GM21390 (cell line): ENCODE measurements around the gene GOT2.
A peak's percentile ranks its signal among the peaks of the same experiment; 100 is the strongest.
"Not testable (repeated sequence)": the region's sequence is repeated elsewhere in the genome, so short reads cannot be mapped to it uniquely, and the experiment has no call there.

Source experiments
- ATAC-seq: cut with Tn5 transposase; IDR thresholded peaks from one replicate; pipeline ENCODE4 v1.9.1; 2021; ENCODE audit not compliant: unreplicated experiment

Gene GOT2

DNA sequence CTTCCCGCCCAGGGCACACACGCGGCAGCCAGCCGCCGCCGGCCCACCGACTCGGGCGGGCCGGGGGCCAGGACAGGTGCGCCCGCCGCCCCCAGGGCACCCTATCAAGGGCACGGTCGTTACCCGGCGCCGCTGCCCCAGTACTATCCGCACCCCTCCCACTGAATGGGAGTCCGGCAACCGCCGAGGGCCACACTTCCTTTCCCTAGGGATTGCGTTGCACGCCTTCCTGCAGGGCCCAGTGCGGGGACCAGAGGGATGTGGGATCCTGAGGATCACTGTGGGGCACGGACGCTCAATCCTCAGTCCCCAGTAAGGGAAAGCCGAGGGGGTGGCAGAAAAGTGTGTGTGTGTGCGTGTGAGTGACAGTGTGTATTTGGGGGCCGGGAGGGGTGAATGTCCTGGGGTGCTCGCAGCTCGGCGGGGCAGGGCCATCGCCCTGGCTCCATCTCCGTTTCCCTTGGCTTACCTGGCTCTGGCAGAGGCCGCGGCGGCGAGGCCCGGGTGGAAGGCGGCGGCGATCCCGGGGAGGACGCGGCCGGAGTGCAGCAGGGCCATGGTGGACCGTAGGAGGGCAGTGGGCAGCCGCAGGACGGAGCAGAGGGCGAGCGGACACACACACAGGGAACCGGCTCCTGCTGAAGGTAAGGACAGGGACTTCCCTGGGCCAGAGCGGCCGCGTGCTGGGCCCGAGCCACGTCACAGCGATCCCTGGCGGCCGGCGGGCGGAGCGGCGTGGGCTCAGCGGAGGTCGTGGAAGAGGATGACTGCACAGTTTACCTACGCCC lies at the start of gene GOT2:
Gene GOT2 (minus strand): TSS at position 646 of the 788 bp plus-strand sequence. CDS start 88 bp downstream, at position 558.
- peak; percentile 92 for ATAC-seq

DNA sequence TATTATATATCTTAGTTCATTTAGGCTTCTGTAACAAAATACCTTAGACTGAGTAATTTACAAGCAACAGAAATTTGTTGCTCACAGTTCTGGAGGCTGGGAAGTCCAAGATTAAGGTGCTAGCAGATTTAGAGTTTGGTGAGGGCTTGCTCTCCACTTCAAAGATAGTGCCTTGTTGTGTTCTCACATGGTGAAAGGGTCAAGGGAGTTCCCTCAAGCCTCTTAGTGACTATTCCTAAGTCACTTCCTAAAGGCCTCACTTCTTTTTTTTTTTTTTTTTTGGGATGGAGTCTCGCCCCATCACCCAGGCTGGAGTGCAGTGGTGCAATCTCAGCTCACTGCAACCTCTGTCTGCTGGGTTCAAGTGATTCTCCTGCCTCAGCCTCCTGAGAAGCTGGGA lies 45.2 kb upstream of the GOT2 start:
- ATAC-seq = not testable (repeated sequence)

DNA sequence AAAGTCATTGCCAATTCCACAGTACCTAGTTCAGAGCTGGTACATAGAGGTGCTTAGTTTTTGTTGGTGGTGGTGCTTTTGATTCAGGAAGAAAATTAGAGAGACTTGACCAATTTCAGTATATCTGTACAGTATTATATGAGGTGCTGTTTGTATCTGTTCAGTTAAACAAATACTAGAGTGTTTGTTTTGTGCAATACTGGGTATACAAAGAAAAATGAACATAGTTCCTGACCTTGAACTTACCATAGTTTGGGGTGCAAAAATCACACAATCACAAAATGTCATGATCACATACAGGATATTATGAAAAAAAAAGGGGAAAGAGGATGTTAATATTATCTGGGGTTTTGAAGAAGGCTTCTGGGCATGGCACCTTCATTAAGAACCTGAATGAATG lies 39.8 kb upstream of the GOT2 start:
- no peak for ATAC-seq

DNA sequence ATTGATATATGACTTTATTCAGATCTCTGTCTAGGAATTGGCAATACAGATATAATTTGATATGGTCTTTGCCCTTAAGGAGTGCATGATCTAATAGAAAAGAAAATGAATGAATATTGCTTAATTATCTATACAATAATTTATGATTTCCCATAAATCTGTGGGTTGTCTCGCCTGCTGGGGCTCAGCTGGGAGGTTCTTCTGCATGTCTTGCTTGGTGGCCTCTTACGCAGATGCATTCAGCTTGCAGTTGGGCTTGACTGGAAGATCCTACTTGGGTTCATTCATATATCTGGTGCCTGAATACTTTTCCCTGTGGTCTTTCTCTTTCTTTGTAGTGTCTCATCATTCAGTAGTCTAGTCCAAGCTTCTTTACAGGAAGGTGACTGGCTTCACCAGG lies 34.0 kb upstream of the GOT2 start:
- ATAC-seq = no peak

DNA sequence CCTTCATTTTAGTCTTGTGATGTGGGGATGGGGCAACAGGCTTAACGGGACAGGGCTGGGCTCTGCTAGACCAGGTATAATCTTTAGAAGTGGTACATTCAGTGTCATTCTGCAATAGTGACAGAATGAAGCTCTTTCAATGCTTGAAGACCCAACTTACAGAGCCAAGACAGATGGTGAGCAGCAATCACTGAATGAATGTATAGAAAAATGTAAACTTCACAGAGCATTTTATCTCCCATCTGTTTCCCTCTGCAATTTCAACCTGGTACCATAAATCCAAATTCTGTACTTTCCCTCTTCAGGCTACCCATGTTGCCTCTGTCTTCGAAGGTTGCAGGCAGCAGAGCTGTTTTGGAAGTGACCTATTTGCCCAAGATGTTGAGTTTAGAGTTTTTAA lies 33.5 kb upstream of the GOT2 start:
- ATAC-seq = no peak

DNA sequence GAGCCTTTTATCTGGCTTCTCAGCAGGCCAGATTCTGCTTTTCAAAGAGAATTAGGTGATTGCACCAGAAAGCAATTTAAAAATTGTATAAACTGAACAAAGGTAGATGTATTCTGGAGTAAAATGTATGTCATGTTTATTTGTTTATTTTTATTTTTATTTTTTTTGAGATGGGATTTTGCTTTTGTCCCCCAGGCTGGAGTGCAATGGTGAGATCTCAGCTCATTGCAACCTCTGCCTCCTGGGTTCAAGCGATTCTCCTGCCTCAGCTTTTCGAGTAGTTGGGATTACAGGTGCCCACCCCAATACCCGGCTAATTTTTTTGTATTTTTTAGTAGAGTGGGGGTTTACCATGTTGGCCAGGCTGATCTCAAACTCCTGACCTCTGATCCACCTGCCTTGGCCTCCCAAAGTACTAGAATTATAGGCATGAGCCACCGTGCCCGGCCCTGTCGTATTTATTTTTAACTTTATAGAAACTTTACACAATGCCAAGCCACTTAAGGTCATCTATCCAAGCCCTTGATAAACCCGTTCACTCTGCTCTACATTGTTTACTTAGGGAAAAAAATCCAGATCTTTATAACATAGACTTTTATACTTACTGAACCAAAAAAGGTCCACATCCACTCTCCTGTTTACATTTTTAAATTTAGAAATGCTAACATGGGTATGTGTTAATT lies 22.7 kb upstream of the GOT2 start:
- no peak for ATAC-seq

DNA sequence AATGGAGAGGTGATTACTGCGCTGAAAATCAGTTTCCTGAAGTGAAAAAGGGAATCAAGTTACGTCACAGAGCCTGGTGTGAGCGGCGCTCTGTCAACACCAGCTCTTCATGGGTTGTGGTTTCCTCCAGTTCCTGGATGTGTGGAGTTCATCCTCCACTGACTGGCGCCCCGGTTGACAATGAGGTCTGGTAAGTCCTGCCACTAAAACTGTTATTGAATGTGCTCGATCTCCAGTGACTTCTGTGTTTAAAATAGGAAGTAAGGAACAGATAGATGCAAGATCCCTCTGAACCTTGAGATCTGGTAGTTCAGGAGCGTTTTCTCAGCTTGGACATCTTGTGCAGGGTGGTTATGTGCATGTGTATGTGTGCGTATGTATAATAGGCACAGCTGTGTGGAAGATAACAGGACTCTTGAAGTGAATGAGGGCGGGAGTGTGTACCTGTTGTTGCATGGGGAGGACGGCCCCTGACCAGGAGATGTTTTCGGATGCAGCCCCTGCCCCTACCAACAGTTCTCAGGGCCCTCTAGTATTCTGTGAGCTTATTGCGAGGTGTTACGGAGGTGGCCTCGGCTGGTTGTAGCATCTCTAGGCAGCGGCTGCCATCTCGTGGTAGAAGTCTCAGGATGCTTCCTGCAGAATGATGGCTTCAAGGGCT lies 22.0 kb upstream of the GOT2 start:
- ATAC-seq = peak; percentile 97

DNA sequence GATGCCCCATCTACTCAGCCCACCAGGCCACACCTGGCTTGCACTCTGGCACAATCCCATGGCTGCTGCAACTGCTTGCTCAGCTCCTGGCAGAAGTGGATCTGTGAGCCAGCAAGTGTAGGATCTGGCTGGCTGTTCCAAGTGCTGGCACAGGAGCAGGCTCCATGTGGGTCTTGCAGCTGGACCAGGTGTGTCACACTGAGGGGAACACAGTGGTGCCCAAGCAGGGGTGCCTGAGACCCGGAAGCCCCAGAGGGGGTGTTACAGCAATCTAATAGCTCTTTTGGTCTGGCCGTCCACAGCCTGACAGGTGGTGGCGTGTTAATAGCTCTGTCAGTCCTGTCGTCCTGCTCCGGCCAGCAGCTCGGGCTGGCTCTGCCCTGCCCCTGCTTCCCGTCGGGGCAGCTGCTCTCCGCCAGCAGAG lies 19.6 kb upstream of the GOT2 start:
- no peak for ATAC-seq

DNA sequence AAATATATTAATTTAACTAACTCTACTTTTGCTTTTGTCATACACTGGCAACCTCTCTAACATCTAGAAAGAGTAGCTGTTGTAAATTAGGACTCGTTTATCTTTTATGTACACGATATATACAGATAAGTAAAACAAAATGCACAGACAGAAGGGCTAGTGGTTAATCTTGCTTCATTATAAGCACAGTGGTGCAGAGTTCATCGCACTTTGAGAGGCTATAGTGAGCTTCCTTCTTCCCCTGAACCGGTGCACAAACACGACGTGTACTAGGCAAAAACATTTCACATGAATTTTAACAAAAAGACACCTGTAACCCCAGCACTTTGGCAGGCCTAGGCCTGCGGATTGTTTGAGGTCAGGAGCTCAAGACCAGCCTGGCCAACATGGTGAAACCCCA lies 10.4 kb upstream of the GOT2 start:
- no peak for ATAC-seq

DNA sequence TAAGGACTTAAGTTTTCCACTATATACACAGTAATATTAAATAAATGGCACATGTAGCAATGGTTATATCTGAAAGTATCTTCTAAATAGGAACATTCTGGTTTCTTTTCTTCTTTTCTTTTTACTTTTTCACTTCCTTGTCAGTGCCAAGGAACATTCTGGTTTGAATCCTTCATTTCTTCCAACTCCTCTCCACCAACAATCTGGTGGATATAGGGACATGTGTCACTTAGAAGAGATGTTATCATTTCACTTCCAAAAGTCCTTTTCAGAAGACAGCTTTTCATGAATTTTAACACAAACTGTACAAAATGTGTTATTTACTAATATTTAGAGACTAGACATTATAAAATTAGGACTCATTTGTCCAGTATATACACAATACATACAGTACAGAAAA lies 7.9 kb upstream of the GOT2 start:
- no peak for ATAC-seq

DNA sequence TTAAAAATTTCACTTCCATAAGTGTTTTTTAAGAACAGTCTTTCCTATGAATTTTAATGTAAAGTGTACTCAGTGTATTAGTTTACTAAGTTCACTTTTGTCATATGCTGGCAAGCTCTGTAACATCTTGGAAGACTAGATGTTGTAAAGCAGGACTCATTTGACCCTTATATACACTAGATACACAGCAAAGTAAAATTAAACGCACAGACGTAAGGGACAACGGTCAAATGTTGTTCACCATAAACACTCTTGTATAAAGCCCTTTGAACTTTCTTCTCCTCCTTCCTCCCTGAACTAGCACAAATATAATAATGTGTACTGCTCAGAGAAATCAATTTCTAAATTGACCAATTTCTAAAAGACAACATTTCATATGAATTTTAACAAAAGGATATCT lies 7.0 kb upstream of the GOT2 start:
- ATAC-seq = no peak

DNA sequence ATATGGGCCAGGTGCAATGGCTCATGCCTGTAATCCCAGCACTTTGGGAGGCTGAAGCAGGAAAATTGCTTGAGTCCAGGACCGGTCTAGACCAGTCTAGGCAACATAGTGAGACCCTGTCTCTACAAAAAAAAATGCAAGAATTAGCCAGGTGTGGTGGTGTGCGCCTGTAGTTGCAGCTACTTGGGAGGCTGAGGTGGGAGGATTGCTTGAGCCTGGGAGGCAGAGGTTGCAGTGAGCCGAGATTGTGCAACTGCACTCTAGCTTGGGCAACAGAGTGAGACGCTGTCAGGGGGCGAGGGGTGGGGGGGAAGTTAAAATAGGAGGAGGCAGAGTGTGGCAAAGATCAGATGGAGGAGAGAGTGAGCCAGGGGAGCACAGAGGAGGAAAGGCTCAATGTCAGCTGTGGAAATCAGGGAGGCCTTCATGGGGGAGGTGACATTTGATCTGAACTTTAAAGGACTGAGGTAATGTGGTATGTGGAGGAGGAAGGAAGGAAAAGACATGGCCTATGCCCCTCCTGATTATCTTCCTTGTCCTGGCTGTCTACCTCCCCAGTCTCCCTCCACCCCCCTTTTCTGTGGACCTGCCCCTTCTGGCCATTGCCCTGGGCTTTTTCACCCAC lies 4.7 kb upstream of the GOT2 start:
- ATAC-seq = no peak

DNA sequence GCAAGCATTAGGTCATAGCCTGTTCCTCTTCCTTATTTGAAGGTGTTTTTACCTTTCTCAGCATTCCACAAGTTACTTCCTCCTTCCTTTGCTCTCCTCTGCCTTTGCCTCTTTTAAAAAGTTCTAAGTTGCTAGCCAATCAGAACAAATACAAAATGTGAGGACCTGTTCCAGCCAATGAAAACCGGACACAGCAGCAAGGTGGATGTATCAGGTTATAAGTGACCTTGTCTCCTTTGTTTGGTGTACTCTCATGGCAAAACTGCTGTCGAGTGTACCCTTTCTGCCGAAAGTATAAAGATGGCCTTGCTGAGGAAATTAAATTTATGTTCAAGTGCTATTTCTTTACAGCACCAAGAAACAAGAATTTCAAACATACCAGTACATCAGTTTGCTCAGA lies 2.2 kb upstream of the GOT2 start:
- not testable (repeated sequence) for ATAC-seq

DNA sequence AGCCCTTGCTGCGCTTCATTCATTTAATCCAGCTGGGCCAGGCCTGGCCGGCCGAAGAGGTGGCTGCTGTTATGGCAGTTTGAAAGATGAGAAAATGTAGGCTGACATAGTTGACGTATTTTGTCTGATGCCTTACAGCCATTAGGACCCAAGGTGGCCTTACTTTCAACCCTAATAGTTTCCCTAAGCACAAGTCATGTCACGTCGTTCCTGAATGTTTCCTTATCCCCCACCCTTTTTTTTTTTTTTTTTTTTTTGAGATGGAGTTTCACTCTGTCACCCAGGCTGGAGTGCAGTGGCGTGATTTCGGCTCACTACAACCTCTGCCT lies 307 bp upstream of the GOT2 start:
- no peak for ATAC-seq

DNA sequence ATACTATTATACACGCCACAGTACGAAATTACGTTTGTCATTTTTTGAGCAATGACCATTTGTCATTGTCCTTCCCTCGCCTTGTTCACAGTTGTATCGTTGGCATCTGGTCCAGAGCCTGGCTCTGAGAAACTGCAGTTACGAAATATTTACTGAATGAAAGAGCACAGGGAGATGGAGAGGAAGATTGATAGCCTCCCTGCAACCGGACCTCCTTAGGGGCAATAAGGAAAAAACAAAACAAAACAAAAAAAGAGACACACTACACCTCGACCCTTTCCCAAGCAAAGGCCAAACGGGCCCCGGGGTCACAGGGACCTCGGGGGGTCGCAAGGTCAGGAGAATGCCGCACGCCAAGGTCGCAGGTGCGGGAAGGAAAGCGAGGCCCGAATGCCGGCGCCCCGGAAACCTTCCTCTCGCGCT lies 857 bp downstream of the GOT2 start:
- no peak for ATAC-seq

DNA sequence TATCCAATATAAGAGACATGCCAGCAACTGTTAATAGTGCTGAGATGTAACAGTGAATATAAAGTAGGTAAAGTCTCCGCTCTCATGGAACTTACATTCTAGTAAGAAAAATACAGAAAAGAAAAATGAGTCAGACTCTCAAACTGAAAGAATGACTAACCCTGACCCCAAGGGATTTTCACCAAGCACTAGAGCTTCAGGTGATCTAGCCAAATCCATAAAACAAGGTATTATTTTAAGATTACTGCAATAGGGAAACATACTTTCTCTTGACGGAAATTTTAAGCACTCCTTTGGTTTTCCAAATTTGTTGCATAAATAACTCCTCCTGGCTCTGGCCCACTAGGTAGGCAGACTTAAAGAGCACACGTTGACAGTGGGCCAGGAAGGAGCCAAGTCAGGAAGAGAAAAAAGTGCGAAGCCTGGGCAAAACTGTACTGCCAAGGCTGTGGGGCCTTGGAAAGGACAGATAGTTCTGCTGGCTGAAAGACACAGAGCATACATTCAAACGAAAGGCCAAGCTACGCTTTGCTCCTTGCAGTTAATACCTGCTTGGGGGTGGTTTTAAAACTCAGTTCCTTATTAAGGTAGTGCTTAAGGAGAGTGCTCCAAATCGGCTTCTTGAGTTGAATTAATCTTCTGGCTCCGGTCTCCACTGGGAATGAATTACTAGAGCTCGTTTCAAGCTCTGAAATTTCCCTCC lies 1.4 kb downstream of the GOT2 start:
- ATAC-seq = peak; percentile 46

DNA sequence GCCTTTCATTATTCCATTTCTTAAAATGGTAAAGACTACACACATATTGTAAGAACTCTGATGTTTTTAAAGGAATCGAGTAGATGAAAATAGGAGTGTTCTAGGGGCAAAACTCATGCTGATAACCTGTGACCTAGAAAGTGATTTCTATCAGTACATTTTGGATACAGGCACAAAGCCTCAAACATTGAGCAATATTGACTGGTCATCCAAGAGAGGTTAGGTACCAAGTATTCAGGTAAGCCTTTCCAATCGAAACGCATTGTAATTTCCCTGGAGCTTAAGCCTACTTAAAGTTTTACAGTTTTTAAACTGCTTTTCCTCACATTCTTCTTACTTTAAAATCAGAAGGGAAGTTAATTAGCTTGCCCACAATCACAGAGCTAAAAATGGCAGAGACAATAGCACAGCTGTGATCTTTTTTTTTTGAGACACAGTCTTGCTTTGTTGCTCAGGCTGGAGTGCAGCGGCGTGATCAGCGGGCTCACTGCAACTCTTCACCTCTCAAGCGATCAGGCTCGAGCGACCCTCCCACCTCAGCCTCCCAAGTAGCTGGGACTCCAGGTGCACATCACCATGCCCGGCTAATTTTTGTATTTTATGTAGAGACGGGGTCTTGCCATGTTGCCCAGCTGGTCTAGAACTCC lies 3.3 kb downstream of the GOT2 start:
- ATAC-seq = no peak

DNA sequence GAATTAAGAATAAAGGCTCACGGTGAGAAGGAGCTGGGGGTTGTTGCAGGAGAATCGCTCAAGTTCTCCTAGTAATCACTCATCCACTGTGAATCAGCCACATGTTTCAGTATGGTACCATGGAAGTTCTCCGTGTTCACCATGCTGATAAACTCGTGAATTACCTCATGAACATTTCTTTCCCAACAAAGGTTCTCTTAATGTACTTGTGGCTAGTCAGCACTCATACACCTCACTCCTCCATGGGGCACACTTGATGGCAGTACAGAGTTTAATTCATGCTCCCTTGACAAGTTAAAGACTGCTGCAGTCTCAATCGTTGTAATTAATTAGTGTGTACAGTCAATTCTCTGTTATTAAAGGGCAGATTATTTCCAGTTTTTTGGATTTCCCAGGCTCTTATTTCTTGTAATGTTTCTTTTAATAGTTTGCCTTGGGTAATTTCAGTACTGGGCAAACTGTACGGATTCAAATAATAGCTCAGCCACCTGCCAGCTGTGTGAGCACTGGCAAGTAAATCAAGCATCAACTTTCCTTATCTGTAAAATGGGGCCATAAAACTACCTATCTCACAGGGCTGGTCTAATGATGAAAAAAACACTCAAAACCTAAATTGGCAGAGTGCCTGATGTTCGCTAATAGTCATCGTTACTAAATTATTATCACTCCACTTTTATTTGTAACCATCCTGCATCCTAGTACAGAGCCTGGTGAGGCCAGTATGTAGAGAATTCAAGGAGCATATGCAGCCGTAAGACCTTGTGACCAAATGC lies 6.1 kb downstream of the GOT2 start:
- ATAC-seq = no peak

DNA sequence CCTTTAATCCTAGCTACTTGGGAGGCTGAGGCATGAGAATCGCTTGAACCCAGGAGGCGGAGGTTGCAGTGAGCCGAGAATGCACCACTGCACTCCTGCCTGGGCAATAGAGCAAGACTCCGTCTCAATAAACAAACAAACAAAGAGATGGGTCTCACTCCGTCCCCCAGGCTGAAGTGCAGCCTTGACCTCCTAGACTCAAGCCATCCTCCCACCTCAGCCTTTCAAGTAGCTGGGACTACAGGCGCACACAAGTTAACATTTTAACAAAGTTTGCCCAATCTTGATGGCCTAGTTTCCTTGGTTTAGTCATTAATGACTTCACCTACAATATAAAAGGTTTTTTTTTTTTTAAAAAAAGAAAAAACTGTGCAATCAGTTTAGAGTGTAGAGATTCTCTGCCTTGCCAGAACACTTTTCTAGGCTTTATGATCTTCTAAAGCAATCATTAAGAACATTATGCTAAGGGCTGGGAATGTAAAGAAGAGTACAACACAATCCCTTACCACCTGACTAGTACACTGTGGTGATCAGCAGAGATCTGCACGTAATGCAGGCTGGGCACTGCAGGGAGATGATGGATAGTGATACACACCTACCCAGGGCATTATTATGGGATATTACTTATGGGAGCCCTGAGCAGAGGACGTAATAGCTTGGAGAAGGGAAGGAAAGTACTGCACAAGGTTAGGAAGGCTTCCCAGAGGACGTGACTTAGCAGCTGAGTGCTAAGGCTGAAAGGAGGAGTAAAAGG lies 6.9 kb downstream of the GOT2 start:
- no peak for ATAC-seq
